Epithelial cell of proximal tubule (primary cell): Measurements from ENCODE around the gene CYP2U1. TPM values are rescaled to one million over a fixed set of nuclear protein-coding genes. Genes with fewer than 3 reads are reported as not detected.
A peak's percentile ranks its signal among the peaks of the same experiment; 100 is the strongest.

Experiments
- DNase-seq: peaks from one replicate; pipeline ENCODE4 v3.0.0-alpha.2; 2011; ENCODE audit warnings: low read depth
- H3K4me3 ChIP-seq: 2 replicates; pipeline ENCODE4 v1.5.1; 2011; ENCODE audit warnings: low read depth, mild to moderate bottlenecking, low read length
- CTCF ChIP-seq: conservative IDR thresholded peaks from 2 replicates; pipeline ENCODE4 v1.5.1; 2012; ENCODE audit warnings: low read depth, mild to moderate bottlenecking, low read length
- total RNA-seq: library from RNA; depleted of rRNA; stranded (reverse); fragments of >200 nt; gene quantifications from 2 replicates; pipeline ENCODE4 v1.2.3, GENCODE V29; 2015

Gene CYP2U1
- total RNA-seq, 1 donor from 2014 or later, result 5.0 TPM

GRCh38 chr4:107894138-107894603 is 37.2 kb upstream of the CYP2U1 start:
- no peak for TF ChIP-seq CTCF
- no peak for DNase-seq
- no peak overlapping the region for H3K4me3 ChIP-seq

DNA sequence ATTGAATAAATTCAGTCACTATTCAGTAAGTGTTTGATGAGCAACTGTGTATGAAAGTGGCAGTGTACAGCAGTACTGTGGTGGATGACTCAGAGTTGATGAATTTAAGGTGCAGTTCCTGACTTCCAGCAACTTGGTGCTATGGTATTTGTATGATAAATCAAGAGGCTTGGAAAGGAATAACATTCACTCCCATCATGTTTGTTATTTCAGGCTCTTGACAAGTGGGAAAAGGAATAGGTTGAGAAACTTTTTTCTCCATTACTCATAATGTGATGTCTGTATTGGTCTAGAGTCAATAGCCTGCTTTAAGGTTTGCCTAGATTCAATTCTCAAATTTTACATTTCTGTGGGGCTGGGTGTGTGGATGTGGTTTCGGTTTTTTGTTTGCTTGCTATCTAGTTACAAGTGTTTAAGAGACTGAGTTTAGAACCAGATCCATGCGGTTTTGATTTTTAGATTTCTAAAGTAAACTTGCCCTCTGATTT is 35.1 kb upstream of the CYP2U1 start:
- H3K4me3 ChIP-seq, result no peak overlapping the region
- no peak for TF ChIP-seq CTCF
- peak; percentile 98 for DNase-seq

DNA sequence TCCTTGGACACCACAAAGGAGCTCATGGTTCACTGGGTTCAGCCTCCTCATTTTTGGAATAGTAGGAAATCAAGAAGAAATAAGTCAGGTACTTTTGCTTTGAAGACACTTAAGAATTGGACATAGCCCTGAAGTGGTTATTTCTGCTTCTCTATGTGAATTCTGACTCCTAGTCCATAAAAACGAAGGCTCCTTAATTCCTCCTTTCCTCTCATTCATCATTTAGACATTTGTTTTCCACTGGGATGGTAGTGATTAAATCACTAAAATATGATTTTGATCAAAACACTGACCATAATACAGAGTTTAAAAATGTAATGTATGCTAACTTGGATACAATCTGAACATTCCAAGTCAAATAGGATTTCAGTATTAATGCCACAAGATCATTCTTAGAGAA is 34.7 kb upstream of the CYP2U1 start:
- TF ChIP-seq CTCF, result no peak
- H3K4me3 ChIP-seq, result no peak overlapping the region

GRCh38 chr4:107897823-107898222 is 33.5 kb upstream of the CYP2U1 start:
- TF ChIP-seq CTCF, result no peak
- H3K4me3 ChIP-seq, result no peak overlapping the region
- DNase-seq, result no peak

More for the DNA sequence above, 34.7 kb upstream of the CYP2U1 start:
- no peak for DNase-seq

DNA sequence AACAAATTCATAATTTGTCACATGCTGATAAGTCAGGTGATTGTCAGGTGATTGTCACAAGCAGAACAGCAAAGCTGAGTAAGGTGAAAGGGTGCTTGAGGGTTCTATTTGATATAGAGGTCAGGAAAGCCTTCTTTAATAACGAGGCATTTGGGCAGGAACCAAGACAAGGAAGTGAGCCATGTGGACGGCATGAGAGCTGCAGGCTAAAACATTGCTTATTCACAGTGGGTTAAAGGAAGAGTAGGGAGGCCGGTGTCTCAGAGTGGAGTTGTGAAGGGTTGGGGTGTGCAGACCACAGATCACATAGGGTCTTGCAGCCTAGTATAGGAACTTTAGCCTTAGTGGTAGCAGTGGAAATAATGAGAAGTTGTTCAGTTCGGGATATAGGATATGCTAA is 31.3 kb upstream of the CYP2U1 start:
- TF ChIP-seq CTCF, result no peak
- no peak overlapping the region for H3K4me3 ChIP-seq
- DNase-seq, result no peak

- no peak for TF ChIP-seq CTCF
- no peak overlapping the region for H3K4me3 ChIP-seq
- DNase-seq, result no peak
Observed at GRCh38 chr4:107900508-107900907, 30.8 kb upstream of the CYP2U1 start.

GRCh38 chr4:107901213-107901934 is 30.0 kb upstream of the CYP2U1 start:
- DNase-seq, result no peak
- no peak overlapping the region for H3K4me3 ChIP-seq
- no peak for TF ChIP-seq CTCF
